Measurements from ENCODE around the gene PCDHGA3. TPM values are rescaled to one million over a fixed set of nuclear protein-coding genes. Genes with fewer than 3 reads are reported as not detected.
"Not testable (repeated sequence)": the region's sequence is repeated elsewhere in the genome, so short reads cannot be mapped to it uniquely, and the experiment has no call there.

PCDHGA3 gene
- total and polyA plus RNA-seq, 2 experiments from 2014 or later = 0.63 to 0.90 TPM

DNA sequence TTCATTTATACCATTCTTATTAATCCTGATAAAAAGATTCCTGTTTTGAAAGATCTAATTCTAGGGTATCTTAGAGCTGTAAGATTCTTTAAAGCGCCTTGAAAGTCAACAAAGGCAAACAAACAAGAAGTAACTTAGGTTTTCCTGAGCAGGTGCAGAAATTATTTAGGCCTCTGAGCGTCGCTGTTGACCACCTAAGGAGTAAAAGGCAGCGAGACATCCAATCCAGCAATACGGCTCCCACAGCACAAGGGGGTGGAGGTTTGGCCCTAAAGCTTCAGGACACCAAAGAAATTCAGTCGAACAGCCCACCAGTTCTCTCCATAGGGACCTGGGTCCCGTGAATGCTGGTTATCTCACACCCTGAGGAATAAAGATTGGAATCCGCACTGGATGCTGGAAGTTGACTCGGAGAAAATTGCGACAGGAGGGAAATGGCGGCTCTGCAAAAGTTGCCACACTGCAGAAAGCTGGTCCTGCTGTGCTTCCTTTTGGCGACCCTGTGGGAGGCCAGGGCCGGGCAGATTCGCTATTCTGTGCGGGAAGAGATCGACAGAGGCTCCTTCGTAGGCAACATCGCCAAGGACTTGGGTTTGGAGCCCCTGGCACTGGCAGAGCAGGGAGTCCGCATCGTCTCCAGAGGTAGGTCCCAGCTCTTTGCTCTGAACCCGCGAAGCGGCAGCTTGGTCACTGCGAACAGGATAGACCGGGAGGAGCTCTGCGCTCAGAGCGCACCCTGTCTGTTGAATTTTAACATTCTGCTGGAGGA lies 4.9 kb upstream of the PCDHGA3 start, which contains the start of gene PCDHGA2:
Gene PCDHGA2, plus strand, starts transcription at position 223 of the 769 bp plus-strand sequence.
- peak; percentile 40; the same call in 2 of the 3 replicates for ATAC-seq

DNA sequence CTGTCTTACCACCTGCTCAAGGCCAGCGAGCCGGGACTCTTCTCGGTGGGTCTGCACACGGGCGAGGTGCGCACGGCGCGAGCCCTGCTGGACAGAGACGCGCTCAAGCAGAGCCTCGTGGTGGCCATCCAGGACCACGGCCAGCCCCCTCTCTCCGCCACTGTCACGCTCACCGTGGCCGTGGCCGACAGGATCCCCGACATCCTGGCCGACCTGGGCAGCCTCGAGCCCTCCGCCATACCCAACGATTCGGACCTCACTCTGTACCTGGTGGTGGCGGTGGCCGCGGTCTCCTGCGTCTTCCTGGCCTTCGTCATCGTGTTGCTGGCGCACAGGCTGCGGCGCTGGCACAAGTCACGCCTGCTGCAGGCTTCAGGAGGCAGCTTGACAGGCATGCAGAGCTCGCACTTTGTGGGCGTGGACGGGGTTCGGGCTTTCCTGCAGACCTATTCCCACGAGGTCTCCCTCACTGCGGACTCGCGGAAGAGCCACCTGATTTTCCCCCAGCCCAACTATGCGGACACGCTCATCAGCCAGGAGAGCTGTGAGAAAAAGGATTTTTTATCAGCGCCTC lies 2.8 kb upstream of the PCDHGA3 start:
- H3K27ac Mint-ChIP-seq; H2AFZ ChIP-seq; H3K4me1 ChIP-seq (ENCODE audit: insufficient read depth); ATAC-seq; H3K27me3 Mint-ChIP-seq (ENCODE audit: insufficient read depth, low read depth, poor library complexity); H3K4me3 ChIP-seq; H3K27ac ChIP-seq (ENCODE audit: low read depth); H3K9me2 ChIP-seq (ENCODE audit: insufficient read depth); H3K79me2 ChIP-seq (replicated peaks; ENCODE audit: insufficient read depth); H3K4me3 Mint-ChIP-seq; H3F3A ChIP-seq (replicated peaks; ENCODE audit: low read depth); H4K20me1 ChIP-seq (replicated peaks; ENCODE audit: insufficient read depth); H3K4me1 Mint-ChIP-seq; H3K36me3 ChIP-seq (ENCODE audit: insufficient read depth); H3K4me2 ChIP-seq; H3K27me3 ChIP-seq (ENCODE audit: insufficient read depth); DNase-seq (ENCODE audit: low spot score): not testable (repeated sequence)
- Mint-ChIP-seq H3K9me3 (peaks cover 72% of the 10 kb centered on the region), H3K36me3 (ENCODE audit: low read depth) (peaks cover 33% of the 10 kb centered on the region)

More for the DNA sequence above, 4.9 kb upstream of the PCDHGA3 start, which contains the start of gene PCDHGA2:
- no peak within 1 kb of the TSS for H3K4me3 Mint-ChIP-seq
- peaks cover 68% of the 10 kb centered on the region for H3K9me3 Mint-ChIP-seq
- H3K27me3 Mint-ChIP-seq (ENCODE audit: insufficient read depth, low read depth, poor library complexity) = no peaks in the 10 kb centered on the region
- peak; percentile 81 for DNase-seq (ENCODE audit: low spot score)
- Histone ChIP-seq H3K79me2 (replicated peaks; ENCODE audit: insufficient read depth) (no peaks in the 10 kb centered on the region), H3K4me1 (ENCODE audit: insufficient read depth) (no peaks in the 10 kb centered on the region), H3K36me3 (ENCODE audit: insufficient read depth) (no peaks in the 10 kb centered on the region), H3K27ac (ENCODE audit: low read depth) (no peak within 1 kb of the TSS), H3K4me2 (no peak within 1 kb of the TSS), H4K20me1 (replicated peaks; ENCODE audit: insufficient read depth) (no peaks in the 10 kb centered on the region), H2AFZ (0 out of 2 replicates have a peak within 1 kb of the TSS, but pooled peaks have one; percentile 81), H3K9me2 (ENCODE audit: insufficient read depth) (no peaks in the 10 kb centered on the region), H3K27me3 (ENCODE audit: insufficient read depth) (no peaks in the 10 kb centered on the region), H3K4me3 (no peak within 1 kb of the TSS), H3F3A (replicated peaks; ENCODE audit: low read depth) (no peaks in the 10 kb centered on the region)
- no peak within 1 kb of the TSS for H3K27ac Mint-ChIP-seq
- H3K36me3 Mint-ChIP-seq (ENCODE audit: low read depth) = peaks cover 19% of the 10 kb centered on the region
- TF ChIP-seq, protein P1, sequence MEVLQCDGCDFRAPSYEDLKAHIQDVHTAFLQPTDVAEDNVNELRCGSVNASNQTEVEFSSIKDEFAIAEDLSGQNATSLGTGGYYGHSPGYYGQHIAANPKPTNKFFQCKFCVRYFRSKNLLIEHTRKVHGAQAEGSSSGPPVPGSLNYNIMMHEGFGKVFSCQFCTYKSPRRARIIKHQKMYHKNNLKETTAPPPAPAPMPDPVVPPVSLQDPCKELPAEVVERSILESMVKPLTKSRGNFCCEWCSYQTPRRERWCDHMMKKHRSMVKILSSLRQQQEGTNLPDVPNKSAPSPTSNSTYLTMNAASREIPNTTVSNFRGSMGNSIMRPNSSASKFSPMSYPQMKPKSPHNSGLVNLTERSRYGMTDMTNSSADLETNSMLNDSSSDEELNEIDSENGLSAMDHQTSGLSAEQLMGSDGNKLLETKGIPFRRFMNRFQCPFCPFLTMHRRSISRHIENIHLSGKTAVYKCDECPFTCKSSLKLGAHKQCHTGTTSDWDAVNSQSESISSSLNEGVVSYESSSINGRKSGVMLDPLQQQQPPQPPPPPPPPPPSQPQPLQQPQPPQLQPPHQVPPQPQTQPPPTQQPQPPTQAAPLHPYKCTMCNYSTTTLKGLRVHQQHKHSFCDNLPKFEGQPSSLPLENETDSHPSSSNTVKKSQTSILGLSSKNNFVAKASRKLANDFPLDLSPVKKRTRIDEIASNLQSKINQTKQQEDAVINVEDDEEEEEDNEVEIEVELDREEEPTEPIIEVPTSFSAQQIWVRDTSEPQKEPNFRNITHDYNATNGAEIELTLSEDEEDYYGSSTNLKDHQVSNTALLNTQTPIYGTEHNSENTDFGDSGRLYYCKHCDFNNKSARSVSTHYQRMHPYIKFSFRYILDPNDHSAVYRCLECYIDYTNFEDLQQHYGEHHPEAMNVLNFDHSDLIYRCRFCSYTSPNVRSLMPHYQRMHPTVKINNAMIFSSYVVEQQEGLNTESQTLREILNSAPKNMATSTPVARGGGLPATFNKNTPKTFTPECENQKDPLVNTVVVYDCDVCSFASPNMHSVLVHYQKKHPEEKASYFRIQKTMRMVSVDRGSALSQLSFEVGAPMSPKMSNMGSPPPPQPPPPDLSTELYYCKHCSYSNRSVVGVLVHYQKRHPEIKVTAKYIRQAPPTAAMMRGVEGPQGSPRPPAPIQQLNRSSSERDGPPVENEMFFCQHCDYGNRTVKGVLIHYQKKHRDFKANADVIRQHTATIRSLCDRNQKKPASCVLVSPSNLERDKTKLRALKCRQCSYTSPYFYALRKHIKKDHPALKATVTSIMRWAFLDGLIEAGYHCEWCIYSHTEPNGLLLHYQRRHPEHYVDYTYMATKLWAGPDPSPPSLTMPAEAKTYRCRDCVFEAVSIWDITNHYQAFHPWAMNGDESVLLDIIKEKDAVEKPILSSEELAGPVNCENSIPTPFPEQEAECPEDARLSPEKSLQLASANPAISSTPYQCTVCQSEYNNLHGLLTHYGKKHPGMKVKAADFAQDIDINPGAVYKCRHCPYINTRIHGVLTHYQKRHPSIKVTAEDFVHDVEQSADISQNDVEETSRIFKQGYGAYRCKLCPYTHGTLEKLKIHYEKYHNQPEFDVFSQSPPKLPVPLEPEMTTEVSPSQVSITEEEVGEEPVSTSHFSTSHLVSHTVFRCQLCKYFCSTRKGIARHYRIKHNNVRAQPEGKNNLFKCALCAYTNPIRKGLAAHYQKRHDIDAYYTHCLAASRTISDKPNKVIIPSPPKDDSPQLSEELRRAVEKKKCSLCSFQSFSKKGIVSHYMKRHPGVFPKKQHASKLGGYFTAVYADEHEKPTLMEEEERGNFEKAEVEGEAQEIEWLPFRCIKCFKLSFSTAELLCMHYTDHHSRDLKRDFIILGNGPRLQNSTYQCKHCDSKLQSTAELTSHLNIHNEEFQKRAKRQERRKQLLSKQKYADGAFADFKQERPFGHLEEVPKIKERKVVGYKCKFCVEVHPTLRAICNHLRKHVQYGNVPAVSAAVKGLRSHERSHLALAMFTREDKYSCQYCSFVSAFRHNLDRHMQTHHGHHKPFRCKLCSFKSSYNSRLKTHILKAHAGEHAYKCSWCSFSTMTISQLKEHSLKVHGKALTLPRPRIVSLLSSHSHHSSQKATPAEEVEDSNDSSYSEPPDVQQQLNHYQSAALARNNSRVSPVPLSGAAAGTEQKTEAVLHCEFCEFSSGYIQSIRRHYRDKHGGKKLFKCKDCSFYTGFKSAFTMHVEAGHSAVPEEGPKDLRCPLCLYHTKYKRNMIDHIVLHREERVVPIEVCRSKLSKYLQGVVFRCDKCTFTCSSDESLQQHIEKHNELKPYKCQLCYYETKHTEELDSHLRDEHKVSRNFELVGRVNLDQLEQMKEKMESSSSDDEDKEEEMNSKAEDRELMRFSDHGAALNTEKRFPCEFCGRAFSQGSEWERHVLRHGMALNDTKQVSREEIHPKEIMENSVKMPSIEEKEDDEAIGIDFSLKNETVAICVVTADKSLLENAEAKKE (CRISPR knock-in tag; IDR thresholded peaks at IDR 0.05) = no peak
- TF ChIP-seq, protein P2, sequence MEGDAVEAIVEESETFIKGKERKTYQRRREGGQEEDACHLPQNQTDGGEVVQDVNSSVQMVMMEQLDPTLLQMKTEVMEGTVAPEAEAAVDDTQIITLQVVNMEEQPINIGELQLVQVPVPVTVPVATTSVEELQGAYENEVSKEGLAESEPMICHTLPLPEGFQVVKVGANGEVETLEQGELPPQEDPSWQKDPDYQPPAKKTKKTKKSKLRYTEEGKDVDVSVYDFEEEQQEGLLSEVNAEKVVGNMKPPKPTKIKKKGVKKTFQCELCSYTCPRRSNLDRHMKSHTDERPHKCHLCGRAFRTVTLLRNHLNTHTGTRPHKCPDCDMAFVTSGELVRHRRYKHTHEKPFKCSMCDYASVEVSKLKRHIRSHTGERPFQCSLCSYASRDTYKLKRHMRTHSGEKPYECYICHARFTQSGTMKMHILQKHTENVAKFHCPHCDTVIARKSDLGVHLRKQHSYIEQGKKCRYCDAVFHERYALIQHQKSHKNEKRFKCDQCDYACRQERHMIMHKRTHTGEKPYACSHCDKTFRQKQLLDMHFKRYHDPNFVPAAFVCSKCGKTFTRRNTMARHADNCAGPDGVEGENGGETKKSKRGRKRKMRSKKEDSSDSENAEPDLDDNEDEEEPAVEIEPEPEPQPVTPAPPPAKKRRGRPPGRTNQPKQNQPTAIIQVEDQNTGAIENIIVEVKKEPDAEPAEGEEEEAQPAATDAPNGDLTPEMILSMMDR (conservative IDR thresholded peaks at IDR 0.05; ENCODE audit: low read depth in 2 of 2) = peak; percentile 63 to 70
- no peaks in the 10 kb centered on the region; the same call in 2 of the 3 replicates for H3K4me1 Mint-ChIP-seq

All from GM23338 (cell line).